HG02981 (cell line): ENCODE data around the gene KRTAP12-4.
"Not testable (repeated sequence)": the region's sequence is repeated elsewhere in the genome, so short reads cannot be mapped to it uniquely, and the experiment has no call there.

ENCODE experiments used
- ATAC-seq: cut with Tn5 transposase; IDR thresholded peaks from one replicate; pipeline ENCODE4 v1.9.1; 2021; ENCODE audit warnings: mild to moderate bottlenecking, moderate library complexity; ENCODE audit not compliant: unreplicated experiment

KRTAP12-4 gene

DNA sequence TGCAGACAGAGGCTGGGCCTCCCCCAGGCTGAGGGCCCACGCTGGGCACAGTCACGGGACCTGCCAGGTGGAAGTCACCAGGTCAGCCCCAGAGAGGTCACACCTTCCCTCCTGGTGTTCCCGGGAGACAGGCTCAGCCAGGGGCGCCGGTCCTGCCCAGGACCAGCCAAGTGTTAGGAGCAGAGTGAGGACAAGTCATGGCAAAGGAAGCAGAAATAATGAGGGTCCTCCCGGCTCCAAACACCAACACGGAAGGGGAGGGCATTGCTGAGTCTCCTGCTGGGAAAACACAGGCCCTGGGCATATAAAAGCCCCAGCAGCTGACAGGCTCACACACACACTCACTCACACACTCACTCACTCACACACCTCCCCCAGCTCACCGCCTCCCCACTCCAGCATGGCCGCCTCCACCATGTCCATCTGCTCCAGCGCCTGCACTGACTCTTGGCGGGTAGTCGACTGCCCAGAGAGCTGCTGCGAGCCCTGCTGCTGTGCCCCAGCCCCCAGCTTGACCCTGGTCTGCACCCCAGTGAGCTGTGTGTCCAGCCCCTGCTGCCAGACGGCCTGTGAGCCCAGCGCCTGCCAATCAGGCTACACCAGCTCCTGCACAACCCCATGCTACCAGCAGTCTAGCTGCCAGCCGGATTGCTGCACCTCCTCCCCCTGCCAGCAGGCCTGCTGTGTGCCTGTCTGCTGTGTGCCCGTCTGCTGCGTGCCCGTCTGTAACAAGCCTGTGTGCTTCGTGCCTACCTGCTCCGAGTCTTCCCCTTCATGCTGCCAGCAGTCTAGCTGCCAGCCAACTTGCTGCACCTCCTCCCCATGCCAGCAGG is 17.2 kb downstream of the KRTAP12-4 start, which contains the start of gene KRTAP10-10:
Gene KRTAP10-10, plus strand, starts transcription at position 339 of the 833 bp plus-strand sequence. Its CDS starts 62 bp downstream, at position 401.
- no peak for ATAC-seq

DNA sequence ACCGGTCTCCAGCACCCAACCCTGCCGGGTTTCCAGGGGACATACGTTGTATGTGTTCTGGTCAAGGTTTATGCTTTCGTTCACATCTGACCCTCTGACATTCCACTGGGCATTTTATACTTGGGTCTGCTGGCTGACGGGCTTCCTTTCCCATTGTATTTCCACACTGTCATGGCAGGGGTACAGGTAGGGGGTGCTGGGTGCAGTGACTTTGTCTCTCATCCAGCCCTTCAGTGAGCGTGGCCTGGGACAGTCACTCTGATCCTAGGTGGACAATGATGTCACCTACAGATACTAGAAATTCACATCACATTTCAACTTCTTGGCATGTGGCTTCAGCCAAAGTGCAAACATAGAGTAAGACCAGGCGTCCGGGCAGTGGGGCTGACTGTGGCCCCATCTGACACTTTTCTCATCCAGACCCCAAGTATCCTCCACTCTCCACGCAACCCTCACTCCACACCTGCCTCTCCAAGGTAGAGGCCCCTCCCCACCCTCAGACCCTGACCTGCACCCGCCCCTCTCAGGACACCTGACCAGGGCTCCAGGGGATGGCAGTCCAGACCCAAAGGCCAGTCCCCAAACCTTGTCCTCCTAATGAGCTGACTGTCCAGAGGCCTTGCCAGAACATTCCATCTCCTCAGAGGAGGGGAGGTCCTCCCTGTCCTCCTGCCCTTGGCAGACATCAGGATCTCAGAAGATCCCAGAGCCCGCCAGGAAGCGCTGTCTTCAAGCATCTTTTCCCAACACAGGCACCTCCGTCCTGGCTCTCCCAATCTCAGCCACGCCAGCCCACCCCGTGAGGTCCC is 18.0 kb downstream of the KRTAP12-4 start:
- no peak for ATAC-seq

DNA sequence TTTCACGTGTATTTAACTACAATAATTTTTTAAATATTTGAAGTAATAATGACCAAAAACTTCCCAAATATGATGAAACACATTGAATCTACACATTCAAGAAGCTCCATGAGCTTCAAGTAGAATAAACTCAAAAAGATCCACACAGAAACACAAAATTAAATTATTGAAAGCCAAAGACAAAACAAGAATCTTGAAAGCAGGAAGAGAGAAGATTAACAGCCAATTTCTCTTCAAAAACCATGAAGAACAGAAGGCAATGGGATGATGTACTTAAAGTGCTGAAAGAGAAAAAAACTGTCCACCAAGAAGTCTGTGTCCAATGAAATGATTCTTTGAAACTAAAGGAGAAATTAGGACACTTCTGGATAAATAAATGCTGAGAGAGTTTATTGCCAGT is 22.4 kb downstream of the KRTAP12-4 start:
- ATAC-seq: no peak

DNA sequence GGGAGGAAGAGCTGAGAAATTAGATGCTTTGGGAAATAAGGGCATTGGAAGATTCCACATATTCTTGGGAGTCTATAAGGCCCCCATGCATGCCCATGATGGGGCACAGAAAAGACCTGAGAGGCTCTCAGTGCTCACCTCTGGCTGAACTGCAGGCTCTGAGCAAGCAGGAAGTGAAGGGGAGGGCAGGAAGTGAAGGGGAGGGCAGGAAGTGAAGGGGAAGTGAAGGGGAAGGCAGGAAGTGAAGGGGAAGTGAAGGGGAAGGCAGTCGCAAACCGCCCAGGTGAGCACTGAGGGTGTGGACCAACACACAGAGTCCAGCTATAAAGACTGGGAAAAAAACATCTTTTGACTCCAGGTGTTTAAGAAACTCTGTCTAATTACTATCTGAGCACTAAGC is 24.0 kb downstream of the KRTAP12-4 start:
- ATAC-seq: no peak

DNA sequence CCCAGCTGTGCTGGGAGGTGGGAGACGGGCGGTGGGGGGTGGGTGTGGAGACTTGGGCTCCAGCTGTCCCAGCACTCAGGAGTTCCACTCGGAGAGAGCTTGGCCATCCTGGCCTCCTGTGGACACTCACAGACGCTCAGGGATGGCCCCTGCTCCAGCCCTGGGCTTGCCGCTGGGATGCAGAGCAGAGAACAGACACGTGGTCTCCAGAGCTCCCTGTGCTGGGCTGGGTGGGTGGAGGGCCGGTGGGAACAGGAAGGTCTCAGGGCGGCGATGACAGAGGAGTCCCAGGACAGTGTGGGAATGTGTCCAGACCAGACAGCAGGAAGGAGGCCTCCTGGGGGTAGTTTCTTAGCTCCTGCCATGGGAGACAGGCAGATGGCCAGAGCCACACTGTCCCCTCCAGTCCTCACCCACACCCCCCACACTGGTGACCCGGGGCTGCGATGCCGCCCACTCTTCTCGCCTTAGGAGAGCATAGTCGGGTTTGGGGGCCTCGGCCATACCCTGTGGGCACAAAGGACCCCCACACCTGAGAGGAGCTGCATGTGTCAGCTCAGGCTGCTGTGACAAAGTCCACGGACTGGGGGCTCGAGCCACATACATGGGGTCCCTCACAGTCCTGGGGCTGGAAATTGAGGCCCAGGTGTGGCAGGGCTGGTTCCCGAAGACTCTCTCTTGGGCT is 25.6 kb downstream of the KRTAP12-4 start:
- ATAC-seq: no peak

DNA sequence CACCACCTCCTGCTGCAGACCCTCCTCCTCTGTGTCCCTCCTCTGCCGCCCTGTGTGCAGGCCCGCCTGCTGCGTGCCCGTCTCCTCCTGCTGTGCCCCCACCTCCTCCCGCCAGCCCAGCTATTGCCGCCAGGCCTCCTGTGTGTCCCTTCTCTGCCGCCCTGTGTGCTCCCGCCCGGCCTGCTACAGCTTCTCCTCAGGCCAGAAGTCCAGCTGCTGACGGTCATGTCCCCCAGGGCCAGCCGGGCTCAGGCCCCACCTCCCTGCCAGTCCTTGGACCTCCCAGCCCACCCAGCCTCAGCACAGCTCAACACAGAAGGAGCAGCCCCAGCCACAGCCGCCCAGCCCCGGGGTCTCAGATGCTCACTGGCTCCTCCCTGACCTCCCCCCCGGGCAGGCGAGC is 26.6 kb downstream of the KRTAP12-4 start:
- ATAC-seq: not testable (repeated sequence)

DNA sequence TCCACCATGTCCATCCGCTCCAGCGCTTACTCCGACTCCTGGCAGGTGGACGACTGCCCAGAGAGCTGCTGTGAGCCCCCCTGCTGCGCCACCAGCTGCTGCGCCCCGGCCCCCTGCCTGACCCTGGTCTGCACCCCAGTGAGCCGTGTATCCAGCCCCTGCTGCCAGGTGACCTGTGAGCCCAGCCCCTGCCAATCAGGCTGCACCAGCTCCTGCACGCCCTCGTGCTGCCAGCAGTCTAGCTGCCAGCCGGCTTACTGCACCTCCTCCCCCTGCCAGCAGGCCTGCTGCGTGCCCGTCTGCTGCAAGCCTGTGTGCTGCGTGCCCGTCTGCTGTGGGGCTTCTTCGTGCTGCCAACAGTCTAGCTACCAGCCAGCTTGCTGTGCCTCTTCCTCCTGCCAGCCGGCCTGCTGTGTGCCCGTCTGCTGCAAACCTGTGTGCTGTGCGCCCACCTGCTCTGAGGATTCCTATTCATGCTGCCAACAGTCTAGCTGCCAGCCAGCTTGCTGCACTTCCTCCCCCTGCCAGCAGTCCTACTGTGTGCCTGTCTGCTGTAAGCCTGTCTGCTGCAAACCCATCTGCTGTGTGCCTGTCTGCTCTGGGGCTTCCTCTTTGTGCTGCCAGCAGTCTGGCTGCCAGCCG is 27.2 kb downstream of the KRTAP12-4 start:
- not testable (repeated sequence) for ATAC-seq

DNA sequence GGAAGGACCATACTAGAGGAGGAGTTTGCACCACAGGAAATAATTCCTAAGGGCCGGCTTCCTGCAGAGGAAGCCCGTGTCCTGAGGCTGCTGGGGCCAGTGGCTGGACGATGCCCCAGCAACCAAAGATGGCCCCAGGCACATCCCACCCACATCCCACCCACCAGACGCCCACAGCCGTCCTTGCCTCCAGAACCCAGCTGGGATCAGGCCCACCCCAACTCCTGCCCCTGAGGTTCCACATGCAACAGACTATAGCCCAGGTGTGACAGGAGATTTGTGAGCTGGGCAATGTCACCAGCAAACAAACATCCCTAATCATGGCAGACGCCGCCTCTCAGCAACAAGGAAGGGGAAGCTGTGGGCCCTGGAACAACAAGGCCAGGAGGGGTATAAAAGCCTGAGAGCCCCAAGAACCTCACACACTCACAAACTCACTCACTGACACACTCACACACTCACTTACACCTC is 27.8 kb downstream of the KRTAP12-4 start, which contains the start of gene KRTAP10-9:
Gene KRTAP10-9, plus strand, starts transcription at position 421 of the 471 bp plus-strand sequence. CDS start 79 bp downstream, outside the sequence.
- ATAC-seq: no peak

DNA sequence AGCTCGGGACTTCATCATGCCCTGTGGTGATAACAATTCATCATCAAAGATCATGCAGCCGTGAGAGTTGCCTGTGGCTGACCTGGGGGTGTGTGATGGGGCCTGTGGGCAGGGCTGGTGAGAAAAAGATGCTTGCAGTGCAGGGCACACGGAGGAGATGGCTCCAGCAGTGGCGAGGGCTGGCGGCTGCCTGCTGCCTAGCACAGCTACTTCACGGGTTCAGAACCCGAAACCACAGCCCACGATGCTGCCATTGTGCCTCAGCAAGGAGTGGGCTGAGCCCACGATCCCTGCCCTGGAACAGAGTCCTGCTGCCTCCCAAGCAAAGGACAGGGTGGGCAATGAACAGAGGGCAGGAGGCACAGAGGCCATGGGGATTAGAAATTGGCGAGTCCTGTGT is 28.2 kb downstream of the KRTAP12-4 start:
- no peak for ATAC-seq

DNA sequence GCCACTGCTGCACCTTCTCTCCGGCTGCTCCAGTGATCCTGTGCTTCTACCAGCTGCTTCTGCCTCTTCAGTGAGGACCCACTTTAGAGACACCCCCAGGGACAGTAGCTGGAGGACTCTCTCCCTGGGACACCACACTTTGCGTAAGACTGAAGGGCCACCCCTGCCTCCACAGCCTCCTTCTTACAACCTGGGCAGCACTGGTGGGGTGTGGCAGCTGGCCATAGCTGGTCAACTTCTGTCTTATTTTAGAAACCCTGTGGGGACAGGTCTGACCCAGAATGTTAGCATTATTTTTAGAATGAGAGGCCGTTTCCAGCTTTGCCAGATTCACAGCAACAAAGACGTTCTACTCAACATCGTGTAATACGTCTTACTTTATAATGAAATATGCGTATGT is 28.7 kb downstream of the KRTAP12-4 start:
- no peak for ATAC-seq

DNA sequence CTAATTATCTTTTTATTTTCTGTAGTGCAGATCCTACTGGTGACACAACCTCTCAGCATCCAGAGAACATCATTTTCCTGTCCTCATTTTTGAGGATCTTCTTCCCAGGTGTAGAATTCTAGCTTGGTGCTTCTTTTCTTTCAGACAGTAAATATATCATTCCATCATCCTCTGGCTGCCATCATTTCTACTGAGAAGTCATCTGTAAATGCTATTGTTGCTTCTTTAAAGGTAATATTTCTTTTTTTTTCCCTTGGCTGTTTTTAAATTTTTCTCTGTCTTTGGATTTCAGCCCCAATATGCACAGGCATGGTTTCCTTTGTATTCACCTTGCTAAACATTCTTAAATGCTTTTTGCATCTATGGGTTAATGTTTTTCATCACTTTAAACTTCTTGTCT is 30.9 kb downstream of the KRTAP12-4 start:
- ATAC-seq: no peak

DNA sequence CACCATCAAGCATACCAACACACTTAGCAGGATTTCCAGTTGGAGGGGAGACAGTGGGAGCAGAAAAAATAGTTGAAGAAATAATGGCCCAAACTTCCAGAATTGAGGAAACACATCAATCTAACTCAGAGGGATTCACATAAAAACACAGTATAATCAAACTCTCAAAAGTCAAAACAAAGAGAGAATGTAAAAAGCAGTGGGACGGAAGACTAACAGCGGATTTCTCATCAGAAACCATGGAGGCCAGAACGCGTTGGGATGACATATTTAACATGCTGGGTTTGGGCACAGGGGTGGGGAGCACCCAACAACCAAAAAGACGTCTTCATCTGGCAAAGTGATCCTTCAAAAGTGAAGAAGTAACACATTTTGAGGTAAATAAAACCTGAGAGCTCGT is 34.6 kb downstream of the KRTAP12-4 start:
- no peak for ATAC-seq

DNA sequence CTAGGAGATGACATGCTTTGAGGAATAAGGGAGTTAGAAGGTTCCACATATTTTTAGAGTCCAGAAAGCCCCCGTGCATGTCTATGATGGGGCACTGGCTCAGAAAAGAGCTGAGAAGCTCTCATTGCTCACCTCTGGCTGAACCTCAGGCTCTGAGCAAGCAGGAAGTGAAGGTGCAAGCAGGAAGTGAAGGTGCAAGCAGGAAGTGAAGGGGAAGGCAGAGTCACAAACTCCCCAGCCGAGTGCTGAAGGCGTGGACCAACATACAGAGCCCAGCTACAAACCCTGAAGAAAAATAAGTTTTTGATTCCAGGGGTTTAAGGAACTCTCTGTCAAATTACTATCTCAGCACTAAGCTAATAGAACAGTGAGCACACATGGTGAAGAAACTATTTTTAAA is 35.5 kb downstream of the KRTAP12-4 start:
- no peak for ATAC-seq

DNA sequence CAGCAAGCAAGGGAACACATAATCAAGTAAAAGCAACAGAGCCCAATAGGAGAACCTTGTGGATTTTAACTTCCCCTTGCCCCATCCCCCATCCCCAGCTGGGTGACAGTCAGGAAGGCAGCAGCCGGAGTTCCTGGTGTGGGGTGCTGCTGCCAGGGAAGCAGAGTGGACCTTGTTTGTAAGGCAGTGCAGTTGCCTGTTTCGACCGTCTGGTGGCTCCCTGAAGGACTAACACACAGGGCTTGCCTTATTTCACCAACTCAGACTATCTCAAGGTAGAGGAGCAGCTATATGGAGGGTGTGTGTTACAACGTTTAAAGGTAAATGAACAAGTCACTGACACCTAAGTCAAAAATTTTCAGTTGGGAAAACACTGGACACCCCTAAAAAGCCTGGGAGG is 36.0 kb downstream of the KRTAP12-4 start:
- ATAC-seq: no peak

DNA sequence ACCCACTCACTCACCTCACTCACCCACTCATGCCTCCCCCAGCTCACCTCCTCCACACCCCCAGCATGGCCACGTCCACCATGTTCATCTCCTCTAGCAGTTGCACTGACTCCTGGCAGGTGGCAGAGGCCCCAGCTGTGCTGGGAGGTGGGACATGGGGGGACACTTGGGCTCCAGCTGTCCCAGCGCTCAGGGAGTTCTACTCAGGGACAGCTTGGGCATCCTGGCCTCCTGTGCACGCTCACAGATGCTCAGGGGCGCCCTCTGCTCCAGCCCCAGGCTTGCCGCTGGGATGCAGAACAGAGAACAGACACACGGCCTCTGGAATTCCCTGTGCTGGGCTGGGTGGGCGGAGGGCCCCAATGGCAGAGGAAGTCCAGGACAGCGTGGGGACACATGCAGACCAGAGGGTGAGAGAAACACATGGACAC is 37.4 kb downstream of the KRTAP12-4 start:
- no peak for ATAC-seq

DNA sequence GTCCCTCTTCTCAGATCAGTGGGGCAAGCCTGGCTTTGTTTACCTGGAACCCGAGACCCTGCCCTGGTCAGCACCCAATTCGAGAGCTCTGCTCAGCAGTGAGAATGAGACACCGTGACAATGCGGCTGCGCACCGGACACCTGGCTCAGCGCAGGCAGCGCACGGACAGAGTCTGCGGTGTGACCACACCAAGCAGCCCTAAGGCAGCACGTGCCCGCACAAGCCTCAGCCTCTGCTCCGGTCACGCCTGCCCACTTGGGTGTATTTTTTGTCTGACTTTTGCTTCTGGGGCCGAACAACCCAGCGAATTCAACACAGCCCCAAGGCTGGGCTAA is 37.9 kb downstream of the KRTAP12-4 start:
- ATAC-seq: no peak

DNA sequence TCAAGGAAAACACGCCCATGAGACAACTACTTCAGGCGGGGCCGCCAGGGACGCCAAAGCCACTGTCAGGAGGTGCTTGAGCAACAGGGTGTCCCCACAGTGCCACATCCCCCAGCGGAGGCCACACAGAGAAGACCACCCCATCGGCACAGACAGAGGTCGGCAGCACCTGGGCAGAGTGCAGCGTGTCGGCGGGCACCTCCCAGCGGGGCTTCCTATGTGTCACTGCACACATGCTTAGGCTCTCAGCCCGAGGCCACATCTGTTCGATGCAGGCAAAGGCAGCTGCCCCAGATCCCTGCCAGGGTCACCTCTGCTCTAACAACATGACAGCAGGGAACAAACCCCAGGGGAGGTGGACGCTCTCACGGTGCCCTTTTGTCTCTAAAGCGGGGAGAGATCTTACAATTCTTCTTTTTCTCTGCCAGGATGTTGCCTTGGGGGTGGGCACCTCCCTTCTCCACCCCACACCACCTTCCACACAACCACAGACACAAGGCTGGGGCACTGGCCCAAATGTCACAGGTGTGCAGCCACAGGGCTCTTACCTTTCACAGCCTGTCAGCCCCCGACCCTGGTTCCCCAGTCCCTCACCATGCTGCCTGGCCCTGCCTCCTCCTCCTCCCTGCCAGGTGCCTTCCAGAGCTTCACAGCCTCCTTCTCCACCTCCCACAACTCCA is 38.4 kb downstream of the KRTAP12-4 start:
- no peak for ATAC-seq

DNA sequence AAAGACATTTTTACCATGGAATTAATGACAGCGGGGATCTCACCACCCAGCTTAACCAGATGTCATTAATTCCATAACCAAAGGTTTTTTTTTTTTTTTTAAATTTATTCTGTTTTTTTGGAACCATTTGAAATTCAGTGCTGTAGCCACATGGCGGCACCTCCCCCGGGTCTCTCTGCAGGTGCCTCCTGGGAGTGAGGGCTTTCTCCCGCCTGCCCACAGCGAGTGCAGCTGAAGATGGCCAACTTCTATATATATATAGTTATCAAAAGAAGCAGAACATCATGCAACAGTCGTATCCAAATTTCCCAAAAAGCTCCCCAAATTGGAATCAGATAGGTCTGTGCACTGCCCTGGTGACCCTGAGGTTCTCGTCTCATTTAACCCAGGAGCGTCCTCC is 39.0 kb downstream of the KRTAP12-4 start:
- no peak for ATAC-seq

DNA sequence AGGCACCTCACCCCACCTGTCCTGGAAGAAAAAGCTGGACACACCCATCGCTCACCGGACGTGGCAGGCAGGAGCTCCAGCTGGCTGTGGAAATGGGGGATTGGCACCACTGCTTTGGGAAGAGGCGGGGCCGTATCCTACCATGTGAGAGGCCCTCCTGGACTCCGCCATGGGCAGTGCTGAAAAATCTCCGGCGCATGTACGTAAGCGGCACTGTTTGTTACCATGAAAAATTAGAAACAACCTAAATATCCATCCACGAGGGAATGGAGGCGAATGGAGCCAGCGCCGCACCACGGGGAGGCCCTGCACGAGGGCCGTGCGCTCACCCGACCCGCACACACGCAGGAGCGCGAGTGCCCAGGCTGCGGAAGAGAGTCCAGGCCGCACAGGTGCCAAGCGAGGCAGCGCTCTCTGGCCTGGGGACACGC is 39.5 kb downstream of the KRTAP12-4 start:
- no peak for ATAC-seq

DNA sequence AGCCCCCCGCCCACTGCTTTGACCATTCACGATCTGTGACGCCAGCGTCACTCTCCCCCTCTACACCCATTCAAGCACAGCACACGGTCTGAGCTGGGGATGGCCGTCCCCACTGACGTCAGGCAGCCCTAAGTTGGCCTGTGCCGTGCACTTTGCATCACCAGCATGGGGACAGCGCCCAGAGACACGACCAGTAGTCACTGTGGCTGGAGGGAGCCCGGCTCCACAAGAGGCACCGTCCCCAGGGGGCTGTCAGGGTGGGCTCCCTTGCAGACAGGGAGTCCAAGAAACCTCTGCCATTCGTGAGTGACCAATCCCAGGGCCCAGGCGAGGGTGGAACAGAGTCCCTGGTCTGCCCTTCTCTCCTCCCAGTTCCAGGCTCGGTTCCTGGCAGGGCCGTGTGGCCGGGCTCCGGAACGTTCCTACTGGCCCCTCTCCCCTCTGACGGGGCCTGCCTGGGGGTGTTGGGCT is 40.3 kb downstream of the KRTAP12-4 start:
- ATAC-seq: no peak
